IMR-90 (cell line): ENCODE data around the gene GRB10. TPM values are rescaled to one million over a fixed set of nuclear protein-coding genes. Genes with fewer than 3 reads are reported as not detected.

Source experiments
- ATAC-seq: fragments of 200-7000 bp; cut with Tn5 transposase; 2 replicates; pipeline ENCODE4 v1.9.1; 2020; ENCODE audit warnings: low read depth, mild to moderate bottlenecking, moderate library complexity
- BruUV-seq: library from RNA; stranded (reverse); fragments of 400-500 nt; replicated peaks from 2 replicates; lab custom pipeline; 2021; lab: Mats Ljungman, UMichigan
- CTCF ChIA-PET: fragments of 300-600 bp; formaldehyde crosslinking; extraction: SDS; loops from one replicate; lab custom pipeline; 2021; ENCODE audit warnings: antibody characterized with exemption; lab: Yijun Ruan, JAX
- POLR2A ChIA-PET: fragments of 300-600 bp; sonication (Branson Sonifier 250); formaldehyde crosslinking; loops from one replicate; lab custom pipeline; 2022; ENCODE audit warnings: antibody characterized with exemption; ENCODE audit not compliant: unreplicated experiment; lab: Charles Lee
- DNase-seq: peaks from one replicate; pipeline ENCODE4 v3.0.0; 2013
- H2AFZ ChIP-seq: replicated peaks from 2 replicates; pipeline ENCODE3; 2013; ENCODE audit warnings: low read length, mild to moderate bottlenecking; ENCODE audit not compliant: poor library complexity
- H2AK5ac ChIP-seq: 2 replicates; pipeline ENCODE4 v1.6.1; 2013; ENCODE audit warnings: low read depth, low read length, inconsistent platforms
- H2AK9ac ChIP-seq: replicated peaks from 2 replicates; pipeline ENCODE3; 2013; ENCODE audit warnings: mild to moderate bottlenecking, low read depth, low read length, moderate library complexity; ENCODE audit not compliant: poor library complexity
- H2BK120ac ChIP-seq: 2 replicates; pipeline ENCODE4 v1.6.1; 2013; ENCODE audit warnings: low read depth, low read length, inconsistent platforms
- H2BK15ac ChIP-seq: 3 replicates; pipeline ENCODE4 v1.6.1; 2013; ENCODE audit warnings: low read depth, low read length, inconsistent platforms
- H2BK20ac ChIP-seq: 2 replicates; pipeline ENCODE4 v1.6.1; 2013; ENCODE audit warnings: low read depth, mild to moderate bottlenecking, inconsistent platforms, low read length, moderate library complexity
- H2BK5ac ChIP-seq: 2 replicates; pipeline ENCODE4 v1.6.1; 2013; ENCODE audit warnings: mild to moderate bottlenecking, low read depth, low read length, inconsistent platforms; ENCODE audit not compliant: poor library complexity, severe bottlenecking
- H3K14ac ChIP-seq: replicated peaks from 2 replicates; pipeline ENCODE4 v1.6.1; 2013; ENCODE audit warnings: low read depth, low read length, inconsistent platforms
- H3K18ac ChIP-seq: 2 replicates; pipeline ENCODE4 v1.6.1; 2013; ENCODE audit warnings: low read depth, low read length, control low read depth
- H3K23ac ChIP-seq: 2 replicates; pipeline ENCODE4 v1.6.1; 2013; ENCODE audit warnings: low read depth, low read length, inconsistent platforms
- H3K27ac ChIP-seq: 2 replicates; pipeline ENCODE4 v1.5.1; 2013; ENCODE audit warnings: mild to moderate bottlenecking, control low read depth, low read length; ENCODE audit not compliant: insufficient read depth
- H3K27me3 ChIP-seq: 2 replicates; pipeline ENCODE4 v1.6.1; 2013; ENCODE audit warnings: low read length; ENCODE audit not compliant: control insufficient read depth, insufficient read depth
- H3K36me3 ChIP-seq: 2 replicates; pipeline ENCODE4 v1.6.1; 2013; ENCODE audit warnings: low read length, mixed read lengths; ENCODE audit not compliant: control insufficient read depth, insufficient read depth
- H3K4ac ChIP-seq: 2 replicates; pipeline ENCODE4 v1.6.1; 2013; ENCODE audit warnings: low read depth, low read length, inconsistent platforms
- H3K4me1 ChIP-seq: 2 replicates; pipeline ENCODE4 v1.6.1; 2013; ENCODE audit warnings: low read length, mixed read lengths; ENCODE audit not compliant: control insufficient read depth, insufficient read depth
- H3K4me2 ChIP-seq: 2 replicates; pipeline ENCODE4 v1.6.1; 2013; ENCODE audit warnings: low read depth, mild to moderate bottlenecking, control low read depth, low read length, moderate library complexity
- H3K4me3 ChIP-seq: 2 replicates; pipeline ENCODE4 v1.5.1; 2013; ENCODE audit warnings: low read depth, mild to moderate bottlenecking, control low read depth, low read length, moderate library complexity; ENCODE audit not compliant: insufficient read depth
- H3K56ac ChIP-seq: 2 replicates; pipeline ENCODE4 v1.6.1; 2013; ENCODE audit warnings: low read length, inconsistent platforms; ENCODE audit not compliant: insufficient read depth; ENCODE audit errors: extremely low read depth
- H3K79me1 ChIP-seq, 2 experiments: 2 replicates each; pipeline ENCODE4 v1.6.1; 2013; ENCODE audit warnings: low read length in 2 of 2, inconsistent platforms in 1 of 2, low read depth in 1 of 2
- H3K9ac ChIP-seq: 2 replicates; pipeline ENCODE4 v1.6.1; 2013; ENCODE audit warnings: low read depth, low read length, control low read depth
- H3K9me1 ChIP-seq: 2 replicates; pipeline ENCODE4 v1.6.1; 2013; ENCODE audit warnings: low read length, inconsistent platforms; ENCODE audit not compliant: insufficient read depth
- H3K9me3 ChIP-seq: 2 replicates; pipeline ENCODE4 v1.6.1; 2013; ENCODE audit warnings: low read length; ENCODE audit not compliant: control insufficient read depth, insufficient read depth
- H4K20me1 ChIP-seq: 2 replicates; pipeline ENCODE4 v1.6.1; 2013; ENCODE audit warnings: low read length, inconsistent platforms; ENCODE audit not compliant: insufficient read depth
- H4K5ac ChIP-seq: 2 replicates; pipeline ENCODE4 v1.6.1; 2013; ENCODE audit warnings: mild to moderate bottlenecking, low read depth, low read length, control low read depth
- H4K8ac ChIP-seq, 2 experiments: 2 replicates each; pipeline ENCODE4 v1.6.1; 2013; ENCODE audit warnings: low read depth in 2 of 2, low read length in 2 of 2, control low read depth in 1 of 2, inconsistent platforms in 1 of 2
- H4K91ac ChIP-seq: 2 replicates; pipeline ENCODE4 v1.6.1; 2013; ENCODE audit warnings: low read depth, low read length, inconsistent platforms; ENCODE audit not compliant: insufficient read depth
- MAFK ChIP-seq: IDR thresholded peaks from 2 replicates; pipeline ENCODE4 v1.6.1; 2012; ENCODE audit warnings: low read depth, low read length, improper control_type of control experiment
- MAZ ChIP-seq: IDR thresholded peaks from 2 replicates; pipeline ENCODE4 v1.6.1; 2012; ENCODE audit warnings: low read depth, mild to moderate bottlenecking, low read length, improper control_type of control experiment, moderate library complexity, borderline replicate concordance
- WGBS, 2 experiments: methylation state at CpG; one replicate each; pipeline versions ENCODE4 v1.1.5 to v1.1.7; 2013; ENCODE audit warnings: missing lambda C conversion rate in 2 of 2; ENCODE audit not compliant: insufficient read length in 1 of 2; ENCODE audit errors: extremely low coverage in 2 of 2; 5-methylcytosine and 5-hydroxymethylcytosine counted together
- dilution Hi-C: fragments of 300-500 bp; cut with HindIII; formaldehyde crosslinking; loops from one replicate; pipeline ENCODE4 v1.14.3; 2018; ENCODE audit warnings: low sequenced_read_pairs; ENCODE audit not compliant: unreplicated experiment
- in situ Hi-C: fragments of 300-500 bp; cut with MboI; formaldehyde crosslinking; loops from 3 replicates; pipeline ENCODE4 v1.14.3; 2019; ENCODE audit warnings: low sequenced_read_pairs, inconsistent platforms, mixed read lengths
- intact Hi-C: fragments of 100-400 bp; cut with micrococcal nuclease; formaldehyde crosslinking; loops from 2 replicates; pipeline ENCODE4 v1.10.0; 2022
- polyA plus RNA-seq, 3 experiments: library from polyadenylated mRNA; depleted of rRNA; stranded (reverse); fragments of >200 nt; gene quantifications; 2 replicates each; pipeline ENCODE4 v1.2.3, GENCODE V29; 2012; ENCODE audit warnings: low replicate concordance in 1 of 3
- total RNA-seq: library from RNA; depleted of rRNA; stranded (reverse); fragments of >200 nt; gene quantifications from 2 replicates; pipeline ENCODE4 v1.2.3, GENCODE V29; 2012

The GRB10 gene
- total and polyA plus RNA-seq, 2 of the 4 experiments (the other 2 are of a cell fraction), result 6.3 to 15.1 TPM

GRCh38 chr7:50628434-50629084 lies 154.1 kb downstream of the GRB10 start:
- no peak overlapping the region for H2AK5ac ChIP-seq
- no peak overlapping the region for H3K18ac ChIP-seq
- in situ Hi-C loops (no loop called here), intact Hi-C loops (no loop called here), dilution Hi-C loops (no loop called here)
- H3K27ac ChIP-seq, result no peak overlapping the region
- H3K79me1 ChIP-seq, result peaks cover 5 to 21% of the 10 kb centered on the region in 2 experiments; a peak in 2 of 4 replicates
- ATAC-seq (no peak), DNase-seq (no peak)
- no TSS peak for BruUV-seq
- peaks cover 29% of the 10 kb centered on the region for H4K20me1 ChIP-seq
- no peak overlapping the region for H3K56ac ChIP-seq
- ChIA-PET POLR2A (no interaction called here), CTCF (interaction anchor here (0.6 kb wide), 1 partner anchor 425 kb away, joined by 3 read pairs; no protein-coding TSS in a partner anchor)
- H3K4ac ChIP-seq, result no peak overlapping the region
- WGBS, 2 experiments, result no CpG with 5 or more reads among the region's 6 CpGs
- H3K14ac ChIP-seq, result no peak overlapping the region
- H3K4me3 ChIP-seq, result no peak overlapping the region
- H3K9me1 ChIP-seq, result peaks cover 5% of the 10 kb centered on the region; the same call in 1 of the 2 replicates
- H2BK20ac ChIP-seq, result no peak overlapping the region
- H2AK9ac ChIP-seq, result no peak overlapping the region
- H4K8ac ChIP-seq, result no peak overlapping the region
- H2BK15ac ChIP-seq, result no peak overlapping the region
- H2BK120ac ChIP-seq, result no peak overlapping the region
- TF ChIP-seq MAFK, result peak; percentile 27; the same call in 1 of the 2 replicates
- no peak for TF ChIP-seq MAZ
- H3K4me2 ChIP-seq, result no peak overlapping the region
- no peak overlapping the region for H4K5ac ChIP-seq
- no peak overlapping the region for H3K23ac ChIP-seq
- H3K9me3 ChIP-seq, result no peaks in the 10 kb centered on the region
- H3K27me3 ChIP-seq, result no peaks in the 10 kb centered on the region
- no peak overlapping the region for H4K91ac ChIP-seq
- H2AFZ ChIP-seq, result no peak overlapping the region
- H2BK5ac ChIP-seq, result no peak overlapping the region
- H3K36me3 ChIP-seq, result peaks cover 8% of the 10 kb centered on the region
- H3K9ac ChIP-seq, result no peak overlapping the region
- H3K4me1 ChIP-seq, result no peaks in the 10 kb centered on the region
